B cell (primary cell): ENCODE measurements around the gene PALB2. TPM values are rescaled to one million over a fixed set of nuclear protein-coding genes. Genes with fewer than 3 reads are reported as not detected.
"Not testable (repeated sequence)": the region's sequence is repeated elsewhere in the genome, so short reads cannot be mapped to it uniquely, and the experiment has no call there.

ENCODE experiments used
- ATAC-seq: fragments of 200-7000 bp; cut with Tn5 transposase; one replicate; pipeline ENCODE4 v1.10.0; 2021; ENCODE audit warnings: low read depth, mild to moderate bottlenecking, moderate number of reproducible peaks, moderate library complexity
- CTCF ChIA-PET: fragments of 350-600 bp; sonication (Branson Sonifier 250); formaldehyde crosslinking; loops from one replicate; lab custom pipeline; 2021; ENCODE audit warnings: antibody characterized with exemption, inconsistent platforms; lab: Charles Lee
- POLR2A ChIA-PET: fragments of 350-600 bp; sonication (Branson Sonifier 250); formaldehyde crosslinking; loops from one replicate; lab custom pipeline; 2021; ENCODE audit warnings: antibody characterized with exemption; lab: Charles Lee
- DNase-seq: peaks from one replicate; pipeline ENCODE4 v3.0.0; 2013
- H2AFZ ChIP-seq: 2 replicates; pipeline ENCODE4 v1.6.1; 2012; ENCODE audit warnings: mild to moderate bottlenecking, low read depth, low read length; ENCODE audit not compliant: insufficient read depth, poor library complexity, severe bottlenecking
- H3K27ac ChIP-seq, 2 donors: 1 replicate in 1 of 2; 2 replicates in 1 of 2; pipeline ENCODE4 v1.5.1; 2012 to 2013; ENCODE audit warnings: low read length in 2 of 2, mild to moderate bottlenecking in 2 of 2, moderate library complexity in 1 of 2
- H3K27me3 ChIP-seq, 4 experiments: fragments of 200-600 bp in 1 of 4; sonication (generic) in 1 of 4; replicated peaks in 1 of 4; 1 replicate in 2 of 4; 2 replicates in 2 of 4; pipeline versions ENCODE4 v1.6.1 to v1.7.0; 2013 to 2016; ENCODE audit warnings: low read length in 3 of 4, mild to moderate bottlenecking in 2 of 4, mixed read lengths in 1 of 4, moderate library complexity in 1 of 4; ENCODE audit not compliant: insufficient read depth in 4 of 4, control insufficient read depth in 3 of 4; ENCODE audit errors: control extremely low read depth in 1 of 4
- H3K36me3 ChIP-seq, 2 experiments: replicated peaks in 1 of 2; 1 replicate in 1 of 2; 2 replicates in 1 of 2; pipeline versions ENCODE4 v1.6.1 to v1.7.1; 2013; ENCODE audit warnings: low read length in 1 of 2; ENCODE audit not compliant: insufficient read depth in 2 of 2, control insufficient read depth in 1 of 2; ENCODE audit errors: control extremely low read depth in 1 of 2, extremely low read depth in 1 of 2
- H3K4me1 ChIP-seq, 2 donors: fragments of 200-600 bp in 1 of 2; sonication (generic) in 1 of 2; 1 replicate in 1 of 2; 2 replicates in 1 of 2; pipeline versions ENCODE4 v1.5.1 to v1.6.1; 2013 to 2017; ENCODE audit warnings: low read length in 2 of 2; ENCODE audit not compliant: control insufficient read depth in 2 of 2, insufficient read depth in 2 of 2
- H3K4me2 ChIP-seq: replicated peaks from 2 replicates; pipeline ENCODE3; 2012; ENCODE audit warnings: mild to moderate bottlenecking, low read depth, low read length; ENCODE audit not compliant: poor library complexity, severe bottlenecking
- H3K4me3 ChIP-seq, 5 experiments: fragments of 200-600 bp in 1 of 5; sonication (generic) in 1 of 5; 1 replicate in 3 of 5; 2 replicates in 2 of 5; pipeline versions ENCODE4 v1.5.1 to v1.7.0; 2011 to 2016; ENCODE audit warnings: low read length in 4 of 5, mild to moderate bottlenecking in 4 of 5, low read depth in 2 of 5, control low read depth in 1 of 5, moderate library complexity in 1 of 5; ENCODE audit not compliant: insufficient read depth in 1 of 5; ENCODE audit errors: control extremely low read depth in 1 of 5, extremely low read depth in 1 of 5
- H3K79me2 ChIP-seq: fragments of 200-600 bp; sonication (generic); one replicate; pipeline ENCODE4 v1.6.0; 2016; ENCODE audit warnings: low read length; ENCODE audit not compliant: control insufficient read depth, insufficient read depth
- H3K9ac ChIP-seq: fragments of 200-600 bp; sonication (generic); 2 replicates; pipeline ENCODE4 v1.6.1; 2017; ENCODE audit warnings: mild to moderate bottlenecking, low read length, moderate library complexity
- H3K9me3 ChIP-seq, 3 donors: one replicate each; pipeline versions ENCODE4 v1.6.1 to v1.7.1; 2013; ENCODE audit warnings: low read length in 2 of 3; ENCODE audit not compliant: control insufficient read depth in 2 of 3, insufficient read depth in 1 of 3; ENCODE audit errors: control extremely low read depth in 1 of 3
- H4K20me1 ChIP-seq: 2 replicates; pipeline ENCODE4 v1.6.0; 2012; ENCODE audit warnings: mild to moderate bottlenecking, low read length; ENCODE audit not compliant: insufficient read depth, control insufficient read depth, poor library complexity, severe bottlenecking
- H3K27ac Mint-ChIP-seq: one replicate; pipeline ENCODE4 v1.8.0; 2021; ENCODE audit warnings: mixed read lengths
- H3K27me3 Mint-ChIP-seq: one replicate; pipeline ENCODE4 v1.8.0; 2021; ENCODE audit warnings: mixed read lengths
- H3K4me1 Mint-ChIP-seq: one replicate; pipeline ENCODE4 v1.8.0; 2021; ENCODE audit warnings: mixed read lengths
- H3K4me3 Mint-ChIP-seq: one replicate; pipeline ENCODE4 v1.8.0; 2021; ENCODE audit warnings: mixed read lengths
- H3K9me3 Mint-ChIP-seq: one replicate; pipeline ENCODE4 v1.8.0; 2022; ENCODE audit warnings: mixed read lengths; ENCODE audit not compliant: insufficient read depth
- EZH2 ChIP-seq: IDR thresholded peaks from 2 replicates; pipeline ENCODE4 v1.6.1; 2012; ENCODE audit warnings: borderline replicate concordance, low read depth, mild to moderate bottlenecking, moderate library complexity, low read length; ENCODE audit not compliant: insufficient read depth, poor library complexity, severe bottlenecking
- WGBS: methylation state at CpG from one replicate; pipeline ENCODE4 v1.1.5; 2013; ENCODE audit warnings: missing lambda C conversion rate; ENCODE audit not compliant: insufficient coverage; 5-methylcytosine and 5-hydroxymethylcytosine counted together
- intact Hi-C: fragments of 100-400 bp; cut with micrococcal nuclease; formaldehyde crosslinking; loops from one replicate; pipeline ENCODE4 v1.10.0; 2022
- polyA plus RNA-seq: library from polyadenylated mRNA; depleted of rRNA; stranded (reverse); fragments of >200 nt; gene quantifications from 2 replicates; pipeline ENCODE4 v1.2.3, GENCODE V29; 2012
- total RNA-seq, 2 donors: library from RNA; stranded (reverse); fragments of 120-200 nt in 1 of 2; gene quantifications; 1 replicate in 1 of 2; 2 replicates in 1 of 2; pipeline versions ENCODE4 v1.2.3 to v1.2.4, GENCODE V29; 2013 to 2022
- TF ChIP-seq, protein P1 (sequence below): fragments of 200-600 bp; IDR thresholded peaks from one replicate; pipeline ENCODE4 v1.8.0; 2022; ENCODE audit warnings: antibody characterized with exemption, mild to moderate bottlenecking

PALB2 gene
- total and polyA plus RNA-seq, 2 donors (not counting 1 experiment from before 2014, with no cell fraction given): 3.6 to 16.3 TPM

DNA sequence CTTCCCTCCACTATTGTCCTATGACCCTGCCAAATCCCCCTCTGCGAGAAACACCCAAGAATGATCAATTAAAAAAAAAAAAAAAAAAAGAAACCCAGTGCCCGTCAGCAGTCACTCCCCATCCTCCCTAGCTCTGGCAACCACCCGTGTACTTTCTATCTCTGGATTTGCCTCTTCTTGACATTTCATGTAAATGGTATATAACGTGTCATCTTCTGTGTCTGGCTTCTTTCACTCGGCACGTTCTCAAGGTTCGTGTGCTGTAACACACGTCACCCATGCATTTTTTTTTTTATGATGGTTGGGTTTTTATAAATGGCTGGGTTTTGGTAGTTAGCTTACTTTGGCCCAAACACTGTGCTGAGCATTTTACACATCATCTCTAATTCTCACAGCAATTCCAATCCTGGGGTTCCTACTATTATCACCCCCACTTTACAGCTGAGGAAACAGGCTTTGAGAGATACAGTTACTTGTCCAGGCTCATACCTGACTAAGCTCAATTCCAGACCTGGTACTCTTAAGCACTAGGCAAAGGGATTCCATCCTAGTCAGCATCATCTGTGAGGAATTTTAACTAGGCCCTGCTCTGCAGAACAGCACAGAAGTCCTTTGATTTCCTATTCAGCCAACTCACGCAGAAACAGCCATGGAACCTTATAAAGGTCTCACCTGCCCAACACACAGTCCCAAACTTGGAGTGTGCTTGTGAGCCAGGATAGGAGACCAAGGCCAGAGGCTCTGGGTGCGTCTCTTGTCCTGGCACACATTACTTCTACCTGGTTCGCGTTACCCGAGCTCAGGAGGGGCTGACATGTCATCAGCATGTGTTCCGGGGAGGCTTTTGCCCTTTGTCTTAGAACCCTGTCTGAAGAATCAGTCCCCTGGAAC, 56.7 kb downstream of the PALB2 start:
- Histone ChIP-seq H2AFZ (no peak overlapping the region), H3K4me2 (no peak overlapping the region), H3K27ac (no peak overlapping the region), H3K36me3 (peaks cover 3 to 57% of the 10 kb centered on the region in 2 experiments), H3K9me3 (no peaks in the 10 kb centered on the region), H4K20me1 (peaks cover 27% of the 10 kb centered on the region), H3K4me1 (no peaks in the 10 kb centered on the region), H3K9ac (no peak overlapping the region), H3K79me2 (peaks cover 27% of the 10 kb centered on the region), H3K4me3 (no peak overlapping the region), H3K27me3 (no peaks in the 10 kb centered on the region)
- 96% methylated on average over 9 of the region's 14 CpGs for WGBS
- TF ChIP-seq, protein P1, sequence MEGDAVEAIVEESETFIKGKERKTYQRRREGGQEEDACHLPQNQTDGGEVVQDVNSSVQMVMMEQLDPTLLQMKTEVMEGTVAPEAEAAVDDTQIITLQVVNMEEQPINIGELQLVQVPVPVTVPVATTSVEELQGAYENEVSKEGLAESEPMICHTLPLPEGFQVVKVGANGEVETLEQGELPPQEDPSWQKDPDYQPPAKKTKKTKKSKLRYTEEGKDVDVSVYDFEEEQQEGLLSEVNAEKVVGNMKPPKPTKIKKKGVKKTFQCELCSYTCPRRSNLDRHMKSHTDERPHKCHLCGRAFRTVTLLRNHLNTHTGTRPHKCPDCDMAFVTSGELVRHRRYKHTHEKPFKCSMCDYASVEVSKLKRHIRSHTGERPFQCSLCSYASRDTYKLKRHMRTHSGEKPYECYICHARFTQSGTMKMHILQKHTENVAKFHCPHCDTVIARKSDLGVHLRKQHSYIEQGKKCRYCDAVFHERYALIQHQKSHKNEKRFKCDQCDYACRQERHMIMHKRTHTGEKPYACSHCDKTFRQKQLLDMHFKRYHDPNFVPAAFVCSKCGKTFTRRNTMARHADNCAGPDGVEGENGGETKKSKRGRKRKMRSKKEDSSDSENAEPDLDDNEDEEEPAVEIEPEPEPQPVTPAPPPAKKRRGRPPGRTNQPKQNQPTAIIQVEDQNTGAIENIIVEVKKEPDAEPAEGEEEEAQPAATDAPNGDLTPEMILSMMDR: no peak
- no peak for TF ChIP-seq EZH2
- ChIA-PET POLR2A (no interaction called here), CTCF (interaction anchor here (0.7 to 1.2 kb wide), 2 partner anchors 12 to 14 kb away, joined by 3 read pairs; partner anchors contain the start of gene NDUFAB1)
- intact Hi-C loops: no loop called here
- H3K4me1 Mint-ChIP-seq: no peaks in the 10 kb centered on the region
- no peak overlapping the region for H3K4me3 Mint-ChIP-seq
- DNase-seq (no peak), ATAC-seq (no peak)
- H3K9me3 Mint-ChIP-seq: no peaks in the 10 kb centered on the region
- no peaks in the 10 kb centered on the region for H3K27me3 Mint-ChIP-seq
- H3K27ac Mint-ChIP-seq: no peak overlapping the region

DNA sequence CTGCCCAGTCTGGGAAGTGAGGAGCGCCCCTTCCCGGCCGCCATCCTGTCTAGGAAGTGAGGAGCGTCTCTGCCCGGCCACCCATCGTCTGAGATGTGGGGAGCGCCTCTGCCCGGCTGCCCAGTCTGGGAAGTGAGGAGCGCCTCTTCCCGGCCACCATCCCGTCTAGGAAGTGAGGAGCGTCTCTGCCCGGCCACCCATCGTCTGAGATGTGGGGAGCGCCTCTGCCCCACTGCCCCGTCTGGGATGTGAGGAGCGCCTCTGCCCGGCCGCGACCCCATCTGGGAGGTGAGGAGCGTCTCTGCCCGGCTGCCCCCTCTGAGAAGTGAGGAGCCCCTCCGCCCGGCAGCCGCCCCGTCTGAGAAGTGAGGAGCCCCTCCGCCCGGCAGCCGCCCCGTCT, 57.8 kb downstream of the PALB2 start:
- H3K4me1 ChIP-seq, H3K4me2 ChIP-seq, H3K9ac ChIP-seq, intact Hi-C loops, H3K4me1 Mint-ChIP-seq, H3K27ac ChIP-seq, H3K27me3 ChIP-seq, H2AFZ ChIP-seq, H3K4me3 Mint-ChIP-seq, ATAC-seq, H3K27ac Mint-ChIP-seq, H3K27me3 Mint-ChIP-seq, H3K4me3 ChIP-seq, DNase-seq, H3K9me3 Mint-ChIP-seq, CTCF ChIA-PET, H3K9me3 ChIP-seq, POLR2A ChIA-PET: not testable (repeated sequence)
- Histone ChIP-seq H4K20me1 (peaks cover 18% of the 10 kb centered on the region), H3K79me2 (peaks cover 16% of the 10 kb centered on the region), H3K36me3 (peaks cover 3 to 57% of the 10 kb centered on the region in 2 experiments)
- whole genome bisulfite sequencing: 100% methylated on average over 11 of the region's 30 CpGs
